ENCODE results near the gene MAPKAP1.
"Not testable (repeated sequence)": the region's sequence is repeated elsewhere in the genome, so short reads cannot be mapped to it uniquely, and the experiment has no call there.

Gene MAPKAP1

GRCh38 chr9:125730168-125730567 lies 23.2 kb upstream of the MAPKAP1 start:
- DNase-seq: no peak

GRCh38 chr9:125726456-125727132 lies 19.6 kb upstream of the MAPKAP1 start:
- DNase-seq: no peak

GRCh38 chr9:125707472-125707804 lies 430 bp upstream of the MAPKAP1 start:
- no peak for DNase-seq

GRCh38 chr9:125705893-125706292 lies 1.1 kb downstream of the MAPKAP1 start:
- no peak for DNase-seq

- DNase-seq: no peak
Observed at GRCh38 chr9:125703662-125704061, 3.3 kb downstream of the MAPKAP1 start.

GRCh38 chr9:125701351-125701750 lies 5.7 kb downstream of the MAPKAP1 start:
- DNase-seq: no peak

- no peak for DNase-seq
Observed at GRCh38 chr9:125700791-125701190, 6.2 kb downstream of the MAPKAP1 start.

- DNase-seq: no peak
Observed at GRCh38 chr9:125699870-125700269, 7.1 kb downstream of the MAPKAP1 start.

- DNase-seq: no peak
Observed at GRCh38 chr9:125696106-125696647, 10.8 kb downstream of the MAPKAP1 start.

GRCh38 chr9:125695548-125695947 lies 11.5 kb downstream of the MAPKAP1 start:
- DNase-seq: not testable (repeated sequence)

- DNase-seq: no peak
Observed at GRCh38 chr9:125694478-125694877, 12.5 kb downstream of the MAPKAP1 start.

- not testable (repeated sequence) for DNase-seq
Observed at GRCh38 chr9:125693492-125693891, 13.5 kb downstream of the MAPKAP1 start.

- no peak for DNase-seq
Observed at GRCh38 chr9:125691869-125692268, 15.1 kb downstream of the MAPKAP1 start.

- DNase-seq: no peak
Observed at GRCh38 chr9:125690679-125691078, 16.3 kb downstream of the MAPKAP1 start.

- no peak for DNase-seq
Observed at GRCh38 chr9:125687163-125687863, 19.7 kb downstream of the MAPKAP1 start.

GRCh38 chr9:125685167-125685566 lies 21.8 kb downstream of the MAPKAP1 start:
- DNase-seq: no peak

- no peak for DNase-seq
Observed at GRCh38 chr9:125683486-125683885, 23.5 kb downstream of the MAPKAP1 start.

GRCh38 chr9:125682340-125682739 lies 24.7 kb downstream of the MAPKAP1 start:
- no peak for DNase-seq

GRCh38 chr9:125681657-125682056 lies 25.4 kb downstream of the MAPKAP1 start:
- DNase-seq: no peak

- no peak for DNase-seq
Observed at GRCh38 chr9:125681086-125681622, 25.9 kb downstream of the MAPKAP1 start.

GRCh38 chr9:125680445-125680844 lies 26.6 kb downstream of the MAPKAP1 start:
- DNase-seq: no peak

- DNase-seq: no peak
Observed at GRCh38 chr9:125679597-125680189, 27.3 kb downstream of the MAPKAP1 start.
